ENCODE results near the gene CDK14.

CDK14 gene

DNA sequence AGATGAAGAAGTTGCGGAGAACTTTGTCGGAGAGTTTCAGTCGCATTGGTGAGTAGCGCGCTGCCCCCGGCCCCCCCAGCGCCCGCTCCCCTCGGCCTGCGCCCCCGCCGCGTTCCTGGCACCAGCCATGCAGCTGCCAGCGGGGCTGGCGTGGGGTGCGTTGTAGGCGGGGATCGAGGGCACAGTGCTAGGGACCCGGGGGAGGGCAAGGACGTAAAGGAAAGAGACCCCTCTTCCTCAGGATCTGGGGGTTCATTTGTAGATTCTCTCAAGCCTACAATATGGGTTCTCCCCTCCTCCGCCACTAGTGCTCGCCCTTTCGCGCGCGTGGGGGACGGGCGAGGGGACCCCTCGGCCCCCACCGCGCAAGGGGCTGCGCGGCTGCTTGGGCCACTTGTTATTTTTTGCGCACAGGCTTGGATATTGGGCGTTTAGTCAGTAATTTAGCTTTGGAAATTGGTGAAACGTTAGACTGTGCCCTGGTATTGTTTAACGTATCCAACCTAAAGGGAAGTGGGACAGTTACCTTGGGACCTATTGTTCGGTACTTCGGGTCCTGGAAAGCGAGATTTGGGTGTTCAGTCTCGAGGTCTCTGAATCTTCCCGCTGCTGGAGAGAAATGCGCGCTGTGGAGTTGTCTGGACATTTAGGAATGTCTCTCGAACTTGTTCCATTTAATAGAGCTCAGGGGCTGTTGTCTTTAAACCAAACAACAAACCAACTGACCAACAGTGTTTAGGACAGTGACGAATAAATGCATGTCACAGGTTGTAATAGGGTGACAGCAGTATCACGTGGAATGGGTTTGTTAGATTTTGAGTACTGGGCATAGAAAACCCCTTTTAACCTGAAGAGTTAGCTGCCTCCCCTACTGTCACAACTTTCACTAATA is 796 bp downstream of the CDK14 start:
- no peak for DNase-seq (ENCODE audit: low read depth)

DNA sequence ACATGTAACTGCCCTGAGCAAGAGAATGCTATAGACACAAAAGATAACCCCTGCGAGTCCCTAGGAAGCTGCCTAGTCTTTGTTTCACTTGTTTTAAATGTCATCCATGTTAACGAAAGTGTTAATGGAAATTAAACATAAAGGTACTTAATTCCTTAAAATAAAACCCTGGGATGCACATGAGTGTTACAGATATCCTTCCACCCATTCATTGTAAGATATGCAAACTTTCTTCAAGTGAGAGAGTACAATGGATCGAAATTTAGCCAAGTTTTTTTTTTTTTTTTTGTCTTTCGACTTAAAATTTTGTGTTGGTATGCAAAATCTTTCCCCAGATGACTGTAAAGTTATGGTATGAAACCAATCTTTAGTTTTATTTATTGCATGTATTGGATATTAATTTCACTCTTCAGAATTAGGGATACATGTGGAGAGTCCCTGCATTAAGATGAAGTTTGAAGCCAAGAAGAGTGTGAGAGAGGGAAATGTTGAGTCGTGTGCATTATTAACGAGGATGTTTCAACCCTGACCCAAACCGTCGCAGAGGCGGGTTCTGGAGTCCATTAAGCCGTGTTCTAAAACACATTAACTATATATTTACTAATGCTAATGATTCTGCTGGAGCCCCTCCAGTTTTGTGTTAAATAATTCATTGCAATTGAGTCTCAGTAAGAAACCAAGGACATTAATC is 1.6 kb downstream of the CDK14 start:
- no peak for DNase-seq (ENCODE audit: low read depth)

DNA sequence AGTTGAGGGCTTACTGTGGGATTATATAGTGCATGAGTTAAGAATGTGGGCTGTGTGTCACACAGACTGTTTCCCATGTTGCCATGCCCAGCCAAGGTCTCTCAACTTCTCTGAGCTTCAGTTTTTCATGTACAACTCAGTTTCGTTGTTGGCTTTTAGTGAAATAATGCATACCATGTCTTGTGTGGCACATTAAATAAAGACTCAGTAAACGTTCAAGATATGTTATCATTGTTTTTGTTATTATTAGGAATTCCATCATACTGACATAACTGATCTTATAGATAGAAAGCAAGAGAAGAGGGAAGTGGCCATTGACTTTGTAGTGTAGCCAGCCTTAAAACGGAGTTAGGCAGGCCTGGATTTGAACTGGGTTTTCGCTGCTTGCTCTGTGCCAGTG is 2.9 kb downstream of the CDK14 start:
- no peak for DNase-seq (ENCODE audit: low read depth)

DNA sequence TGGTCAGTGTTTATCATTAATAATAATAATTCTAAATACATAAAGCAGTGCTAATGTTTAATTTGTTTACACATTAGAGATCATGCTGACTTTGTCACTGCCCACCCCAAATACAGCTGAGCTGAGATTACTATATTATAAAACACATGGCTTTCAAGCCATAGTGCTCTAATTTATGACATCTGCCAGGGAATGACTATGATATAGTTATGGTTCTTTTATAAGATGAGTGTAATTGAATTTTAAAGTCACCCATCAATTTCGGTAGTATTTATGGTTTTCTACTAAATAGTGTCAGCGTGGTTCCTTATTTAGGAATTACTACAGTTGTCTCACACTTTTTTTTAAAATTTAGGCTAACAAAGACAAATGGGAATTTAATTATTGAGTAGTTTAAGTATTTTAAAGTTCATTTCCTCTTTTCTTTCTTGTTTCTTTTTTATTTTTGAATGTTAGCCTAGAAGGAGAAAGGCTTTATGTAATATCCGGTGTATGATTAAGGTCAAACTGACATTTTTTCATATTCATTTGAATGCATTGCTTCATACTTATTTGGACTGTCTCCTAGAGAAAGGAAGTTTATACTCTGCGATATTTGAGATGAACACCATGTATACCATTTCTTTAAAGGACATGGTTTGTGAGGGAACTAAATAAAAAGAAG is 3.9 kb downstream of the CDK14 start:
- DNase-seq (ENCODE audit: low read depth) = no peak

DNA sequence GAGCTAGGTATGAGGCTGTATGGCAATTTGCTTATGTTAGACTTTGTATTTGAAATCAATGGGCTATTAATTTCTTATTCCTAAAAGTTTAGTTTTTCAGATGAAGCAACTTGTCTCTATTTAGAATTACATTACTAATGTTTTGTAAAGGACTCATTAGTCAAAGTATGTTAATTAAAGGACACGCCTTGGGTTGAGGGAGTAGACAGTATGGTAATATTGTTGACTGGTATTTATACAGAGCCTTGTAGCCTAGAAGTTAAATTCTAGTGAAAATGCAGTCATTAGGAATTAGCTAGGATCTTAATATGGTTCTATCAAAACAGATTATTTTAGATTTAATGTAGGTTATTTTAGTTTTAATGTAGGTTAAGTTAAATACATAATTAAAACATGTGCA is 6.2 kb downstream of the CDK14 start:
- DNase-seq (ENCODE audit: low read depth) = no peak

DNA sequence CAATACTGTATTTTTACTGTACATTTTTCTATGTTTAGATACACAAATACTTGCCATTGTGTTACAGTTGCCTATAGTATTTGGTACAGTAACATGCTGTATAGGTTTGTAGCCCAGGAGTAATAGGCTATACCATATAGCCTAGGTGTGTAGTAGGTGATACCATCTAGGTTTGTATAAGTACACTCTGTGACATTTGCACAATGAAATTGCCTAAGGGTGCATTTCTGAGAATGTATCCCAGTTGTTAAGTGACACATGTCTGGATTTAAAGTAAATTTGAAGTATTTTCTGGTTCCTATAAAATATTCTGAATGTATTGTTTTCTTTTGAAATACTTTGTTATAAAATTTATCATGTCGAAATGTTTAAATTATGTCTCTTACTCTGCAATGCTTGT is 7.2 kb downstream of the CDK14 start:
- no peak for DNase-seq (ENCODE audit: low read depth)

DNA sequence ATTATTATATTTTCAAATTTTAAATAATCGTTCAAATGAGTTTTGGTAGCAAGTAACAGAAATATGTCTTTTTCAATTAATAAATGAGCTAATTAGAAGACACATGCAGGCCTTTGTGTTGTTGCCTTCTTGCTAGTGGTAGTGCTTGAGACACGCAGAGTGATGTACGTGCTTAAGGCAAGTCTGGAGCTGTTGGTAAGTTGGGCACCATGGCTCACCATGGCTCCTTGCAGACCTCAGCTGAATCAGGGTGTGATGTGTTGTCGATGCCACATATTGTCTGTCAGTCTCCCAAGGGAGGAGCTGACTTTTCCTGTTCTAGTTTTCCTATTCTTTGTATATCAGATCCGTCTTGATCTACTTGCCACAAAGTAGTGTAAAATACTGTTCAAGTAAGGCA is 8.3 kb downstream of the CDK14 start:
- DNase-seq (ENCODE audit: low read depth) = no peak

DNA sequence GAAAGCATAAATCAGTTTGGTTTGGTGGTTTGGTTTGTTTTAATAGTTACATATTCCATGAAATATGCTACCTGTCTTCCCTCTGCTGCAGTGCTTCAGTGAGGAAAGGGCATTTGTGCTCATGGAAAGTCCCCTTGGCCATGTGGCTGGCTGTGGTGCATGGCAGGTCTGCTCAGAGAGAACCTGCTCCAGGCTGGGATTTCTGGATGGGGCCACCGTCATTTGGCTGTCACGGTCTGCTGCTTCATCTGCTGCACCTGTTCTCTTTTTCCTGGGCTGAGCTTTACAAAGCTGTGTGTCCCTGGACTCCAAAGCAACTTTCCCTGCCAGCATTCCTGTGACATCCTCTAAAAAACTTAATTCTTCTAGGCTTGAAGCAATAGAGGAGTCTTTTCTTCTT is 8.9 kb downstream of the CDK14 start:
- DNase-seq (ENCODE audit: low read depth) = no peak

DNA sequence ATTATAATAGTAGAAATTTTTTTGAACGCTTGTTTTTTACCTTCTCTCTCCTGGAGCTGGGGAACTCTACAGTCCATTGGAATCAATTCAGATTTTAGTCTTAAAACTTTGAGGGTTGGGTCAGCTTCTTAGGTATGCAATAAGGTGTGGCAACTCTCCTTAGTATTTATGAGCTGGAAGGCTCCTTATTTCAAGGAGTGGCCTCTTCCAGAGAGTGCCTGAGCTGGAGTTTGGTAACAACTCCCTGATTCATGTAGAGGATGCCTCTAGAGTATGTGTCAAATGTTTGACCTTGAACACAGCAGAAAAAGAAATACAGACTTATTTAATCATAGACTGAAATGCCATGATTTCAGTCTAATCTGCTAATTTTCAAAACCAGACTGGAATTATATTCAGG is 11.1 kb downstream of the CDK14 start:
- no peak for DNase-seq (ENCODE audit: low read depth)

DNA sequence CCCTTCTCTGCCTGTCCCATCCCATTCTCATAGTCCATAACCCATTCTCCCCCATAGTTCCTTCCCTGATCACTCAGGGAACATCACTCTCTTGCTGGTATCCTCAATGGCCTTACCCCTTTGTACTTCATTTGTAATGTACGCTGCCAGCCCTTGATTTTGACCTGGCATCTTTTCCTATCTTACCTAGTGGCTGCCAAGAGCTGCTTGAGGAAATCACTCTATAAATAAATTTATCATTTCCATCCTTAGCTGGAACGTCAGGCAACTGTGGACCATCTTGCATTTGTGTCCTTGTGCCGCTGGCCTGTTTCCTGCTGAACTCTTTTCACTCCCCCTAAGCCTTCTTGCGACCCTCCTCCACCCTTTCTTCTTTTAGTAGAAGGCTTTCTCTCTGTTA is 14.0 kb downstream of the CDK14 start:
- DNase-seq (ENCODE audit: low read depth) = no peak

DNA sequence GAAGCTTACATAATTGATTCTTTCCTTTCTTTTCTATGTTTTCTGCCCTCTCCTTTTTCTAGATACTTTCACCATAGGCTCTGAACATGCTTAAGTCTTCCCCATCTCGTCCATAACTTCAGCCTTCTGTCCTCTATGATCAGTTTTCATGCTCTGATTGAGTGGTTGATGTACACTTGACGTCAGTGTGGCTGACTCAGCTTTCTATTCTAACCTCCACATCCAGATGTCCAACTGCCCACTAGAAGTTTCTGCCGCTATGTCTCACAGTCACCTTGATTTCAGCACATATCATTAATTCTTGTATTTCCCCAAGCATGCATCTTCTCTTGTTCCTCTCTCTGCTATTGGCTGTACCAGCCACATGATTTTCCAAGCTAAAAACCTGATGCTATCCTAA is 15.0 kb downstream of the CDK14 start:
- DNase-seq (ENCODE audit: low read depth) = no peak

DNA sequence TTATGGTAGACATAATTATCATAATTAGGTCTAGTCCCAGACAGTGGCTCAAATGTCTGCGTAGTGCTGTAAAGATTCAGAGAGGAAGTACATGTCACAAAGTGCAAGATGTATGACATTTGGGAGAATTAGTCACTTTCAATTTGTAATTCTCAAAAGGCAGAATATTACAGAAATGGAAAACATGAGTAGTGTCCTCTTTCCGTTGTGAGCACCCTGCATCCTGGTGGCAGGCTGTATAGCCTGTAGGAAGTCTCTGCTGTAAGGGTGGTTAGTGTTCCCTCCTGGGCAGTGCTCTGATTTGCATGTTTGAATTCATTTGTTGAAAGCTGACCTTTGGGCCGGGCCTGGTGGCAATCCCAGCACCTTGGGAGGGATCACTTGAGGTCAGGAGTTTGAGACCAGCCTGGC is 17.0 kb downstream of the CDK14 start:
- DNase-seq (ENCODE audit: low read depth) = no peak

DNA sequence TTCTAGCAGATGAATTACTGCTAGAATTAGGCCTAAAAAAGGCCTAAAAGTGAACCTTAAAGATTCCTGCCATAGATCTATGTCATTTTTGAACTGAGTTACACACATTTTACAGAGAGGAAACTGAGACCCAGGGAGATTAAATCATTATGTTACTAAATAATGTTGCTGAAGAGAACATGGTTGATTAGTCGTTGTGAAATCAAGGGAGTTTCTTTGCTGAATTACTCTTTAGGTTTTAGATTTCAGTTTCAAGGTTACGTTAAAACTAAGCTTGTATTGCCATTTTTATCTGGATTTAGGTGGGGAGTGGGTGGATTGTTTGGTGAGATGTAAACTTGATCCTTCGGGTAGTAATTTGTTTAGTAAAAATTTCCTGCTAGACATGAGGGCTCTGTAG is 21.3 kb downstream of the CDK14 start:
- DNase-seq (ENCODE audit: low read depth) = no peak

DNA sequence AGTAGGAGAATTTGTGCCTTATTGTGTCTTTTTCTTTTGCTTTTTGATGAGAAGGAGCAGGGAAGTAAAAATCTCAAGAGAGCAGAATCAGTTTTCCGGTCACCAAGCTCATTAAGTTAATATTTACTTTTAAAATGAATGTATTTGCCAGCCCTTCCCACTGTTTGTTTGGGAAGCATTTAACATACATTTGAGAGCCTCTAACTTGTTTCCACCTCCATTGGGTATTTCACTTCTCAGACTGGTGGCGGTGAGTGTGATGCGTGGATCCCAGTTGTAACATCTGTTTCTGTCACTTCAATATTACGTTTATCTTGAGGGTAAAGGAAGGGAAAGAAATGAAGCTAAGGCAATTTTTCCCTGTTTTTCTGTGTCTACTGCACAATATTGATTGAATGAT is 22.8 kb downstream of the CDK14 start:
- no peak for DNase-seq (ENCODE audit: low read depth)

DNA sequence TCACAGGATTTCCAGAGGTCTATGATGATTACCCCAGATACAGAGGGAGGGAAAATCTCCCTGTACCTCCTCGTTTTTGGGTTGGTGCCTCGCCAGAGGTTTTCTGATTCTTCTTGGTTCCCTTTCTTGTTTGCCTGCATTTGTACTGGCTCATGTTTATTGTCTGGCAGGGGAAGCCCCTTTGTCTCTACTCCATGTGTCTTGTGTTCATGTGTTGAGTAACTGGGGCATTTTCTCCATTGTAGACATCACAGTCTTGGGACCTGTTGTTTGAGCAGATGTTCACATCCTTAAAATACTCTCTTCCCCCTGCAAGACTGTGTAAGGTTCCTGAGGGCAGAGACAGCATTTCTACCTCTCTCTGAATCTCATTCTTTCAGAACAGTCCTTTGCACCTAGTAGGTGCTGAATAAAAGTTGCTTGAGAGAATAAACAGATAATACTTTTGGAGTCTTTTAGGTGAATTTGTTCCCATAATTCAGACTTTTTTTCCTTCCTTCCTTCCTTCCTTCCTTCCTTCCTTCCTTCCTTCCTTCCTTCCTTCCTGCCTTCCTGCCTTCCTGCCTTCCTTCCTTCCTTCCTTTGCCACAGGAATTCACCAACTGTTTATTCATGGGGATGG is 25.1 kb downstream of the CDK14 start:
- DNase-seq (ENCODE audit: low read depth) = no peak

DNA sequence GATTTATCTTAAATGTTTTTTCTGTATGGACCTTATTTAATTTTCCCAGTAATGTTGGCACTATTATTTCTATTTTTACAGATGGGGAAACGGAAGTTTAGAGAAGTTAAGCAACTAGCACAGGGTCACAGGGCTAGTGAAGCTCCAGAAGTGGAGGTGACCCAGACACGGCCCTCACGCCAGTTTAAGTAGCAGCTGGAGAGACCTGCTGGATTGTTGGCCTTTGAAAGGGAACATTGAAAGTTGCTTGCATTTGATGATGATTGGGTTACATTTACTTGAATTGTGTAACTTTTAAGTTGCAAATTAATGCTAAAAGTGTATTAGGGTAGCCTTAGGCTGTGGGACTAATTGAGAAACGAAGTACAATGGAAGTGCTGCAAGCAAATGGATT is 25.6 kb downstream of the CDK14 start:
- no peak for DNase-seq (ENCODE audit: low read depth)

DNA sequence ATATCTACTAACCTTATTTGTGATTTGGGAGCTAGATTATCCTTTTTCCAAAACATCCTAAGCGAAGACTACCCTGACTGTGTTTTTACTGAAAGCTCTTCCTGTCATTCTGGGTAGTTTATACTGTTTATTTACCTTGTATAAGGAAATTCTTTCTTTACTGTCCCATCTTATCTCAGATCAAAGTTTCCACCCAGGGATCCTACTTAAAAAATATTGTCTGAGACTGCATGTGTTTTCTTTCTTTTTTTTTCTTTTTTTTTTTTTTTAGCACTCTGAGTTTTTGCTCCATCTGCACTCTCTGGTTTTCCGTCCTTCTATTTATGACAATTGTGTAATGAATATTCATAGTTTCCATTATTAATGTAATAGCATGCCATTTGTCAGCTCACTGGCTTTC is 26.5 kb downstream of the CDK14 start:
- no peak for DNase-seq (ENCODE audit: low read depth)

DNA sequence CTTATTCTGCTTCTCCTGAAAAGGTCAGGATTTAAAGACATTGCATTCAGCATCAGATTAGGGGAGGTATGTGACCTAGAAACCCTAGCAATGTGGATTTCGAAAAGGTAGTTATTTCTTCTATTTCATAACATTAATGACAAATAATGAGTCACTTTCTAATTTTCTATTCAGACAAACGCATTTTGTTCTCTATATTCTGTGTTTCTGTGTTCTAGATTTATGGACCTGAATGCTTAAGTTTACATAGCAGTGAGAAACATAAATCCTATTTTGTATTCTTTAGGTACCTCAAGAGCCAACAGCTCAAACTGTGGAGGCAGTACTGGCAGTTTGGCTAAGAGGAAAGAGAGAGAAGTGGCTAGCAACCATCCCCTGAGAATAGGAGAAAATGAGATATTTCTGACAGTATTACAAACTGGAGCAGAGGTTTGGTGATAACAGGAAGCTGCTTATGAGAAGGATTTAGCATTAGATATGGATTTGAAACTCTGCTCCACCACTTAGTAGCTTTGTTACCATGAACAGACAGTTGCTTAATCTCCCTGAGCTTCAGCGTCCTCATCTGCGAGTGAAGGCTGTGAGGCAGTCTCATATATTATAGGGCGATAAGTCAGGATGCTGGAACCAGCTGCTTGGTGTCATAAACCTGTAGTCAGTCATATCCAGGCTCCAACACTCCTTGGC is 28.2 kb downstream of the CDK14 start:
- DNase-seq (ENCODE audit: low read depth) = no peak

DNA sequence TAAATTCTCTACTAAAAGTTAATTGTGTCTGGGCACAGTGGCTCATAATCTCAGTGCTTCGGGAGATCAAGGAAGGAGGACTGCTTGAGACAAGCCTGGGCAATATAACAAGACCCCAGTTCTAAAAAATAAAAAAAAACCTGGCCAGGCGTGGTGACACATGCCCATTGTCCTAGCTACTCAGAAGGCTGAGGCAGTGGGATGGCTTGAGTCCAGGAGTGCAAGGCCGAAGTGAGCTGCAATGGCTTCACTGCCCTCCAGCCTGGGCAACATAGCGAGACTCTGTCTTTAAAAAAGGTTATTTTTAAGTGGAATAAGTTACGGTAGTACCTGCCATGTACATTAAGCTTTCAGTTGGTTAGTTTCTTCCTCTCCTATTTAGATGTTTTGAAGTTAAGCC is 28.9 kb downstream of the CDK14 start:
- no peak for DNase-seq (ENCODE audit: low read depth)

DNA sequence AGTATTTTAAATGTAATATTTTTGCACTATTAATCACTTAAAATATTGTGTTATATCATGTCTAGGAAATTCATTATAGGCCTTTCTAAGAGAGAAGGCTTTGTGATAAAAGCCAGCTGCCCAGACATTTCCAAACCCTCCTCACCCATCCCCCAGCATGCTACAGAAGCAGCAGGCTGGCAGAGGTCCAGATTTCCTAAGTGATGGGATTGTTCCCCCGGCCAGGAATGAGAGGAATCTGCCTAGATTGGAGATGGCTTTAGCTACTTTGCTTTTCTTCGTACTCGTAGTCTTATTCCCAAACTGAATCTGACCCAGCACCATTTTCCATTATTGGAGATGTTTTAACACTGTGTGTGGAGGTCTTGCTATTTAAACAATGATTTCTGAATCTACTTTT is 29.4 kb downstream of the CDK14 start:
- DNase-seq (ENCODE audit: low read depth) = no peak

DNA sequence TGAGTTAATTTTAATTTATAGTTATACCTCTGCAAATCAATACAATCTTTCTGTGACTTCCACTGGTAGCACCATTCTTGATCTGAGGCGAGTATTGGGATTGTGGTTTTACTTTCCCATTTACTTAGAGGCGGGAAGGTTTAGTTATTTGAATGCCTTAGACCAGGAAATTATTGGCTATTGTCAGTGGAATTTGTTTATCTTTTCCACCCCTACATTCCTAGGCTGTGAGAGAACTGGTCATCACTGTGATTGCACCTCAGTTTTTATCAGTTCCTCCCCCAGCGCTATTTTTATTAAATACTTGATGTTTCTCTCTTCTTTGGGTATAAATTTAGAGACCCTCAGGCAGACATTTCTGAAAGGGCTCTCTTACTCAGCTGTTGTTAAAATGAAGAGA is 29.9 kb downstream of the CDK14 start:
- DNase-seq (ENCODE audit: low read depth) = no peak

DNA sequence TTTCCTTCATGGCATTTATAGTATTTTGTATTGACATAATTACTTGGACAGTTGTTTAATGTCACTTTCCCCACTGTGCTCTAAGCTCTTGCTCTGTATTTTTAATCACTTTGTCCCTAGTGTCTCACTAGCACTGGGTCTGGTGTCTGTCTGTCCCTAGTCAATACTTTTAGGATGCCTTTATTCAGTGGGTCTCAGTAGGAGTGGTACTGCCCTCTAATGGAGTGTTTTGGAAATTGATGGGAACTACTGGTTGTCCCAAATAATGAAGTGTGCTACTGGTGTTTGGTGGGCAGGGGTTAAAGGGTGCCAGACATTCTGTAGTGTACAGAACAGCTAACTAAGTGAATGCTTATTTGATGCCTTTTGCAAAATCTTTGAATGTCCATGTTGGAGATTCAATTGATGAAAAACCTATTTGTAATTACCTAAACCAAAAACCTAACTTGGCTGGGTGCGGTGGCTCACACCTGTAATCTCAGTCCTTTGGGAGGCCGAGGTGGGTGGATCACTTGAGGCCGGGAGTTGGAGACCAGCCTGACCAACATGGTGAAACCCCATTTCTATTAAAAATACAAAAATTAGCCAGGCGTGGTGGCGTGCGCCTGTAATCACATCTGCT is 33.3 kb downstream of the CDK14 start:
- no peak for DNase-seq (ENCODE audit: low read depth)
